Loucy (cell line): ENCODE results near the gene SON.
"Not testable (repeated sequence)": the region's sequence is repeated elsewhere in the genome, so short reads cannot be mapped to it uniquely, and the experiment has no call there.

ENCODE experiments used
- H2AFZ ChIP-seq: fragments of 200-600 bp; sonication (generic); 2 replicates; pipeline ENCODE4 v1.6.0; 2016; ENCODE audit warnings: antibody characterized with exemption, mild to moderate bottlenecking, low read length, moderate library complexity
- H3F3A ChIP-seq: fragments of 200-600 bp; 2 replicates; pipeline ENCODE4 v1.6.0; 2016; ENCODE audit warnings: antibody characterized with exemption, low read depth, mild to moderate bottlenecking
- H3K27me3 ChIP-seq: fragments of 200-600 bp; sonication (generic); 2 replicates; pipeline ENCODE4 v1.6.1; 2014; ENCODE audit warnings: low read length, mild to moderate bottlenecking; ENCODE audit not compliant: insufficient read depth, poor library complexity, severe bottlenecking
- H3K36me3 ChIP-seq: fragments of 200-600 bp; sonication (generic); 2 replicates; pipeline ENCODE4 v1.6.1; 2016; ENCODE audit warnings: low read length; ENCODE audit not compliant: insufficient read depth
- H3K4me1 ChIP-seq: fragments of 200-600 bp; sonication (generic); 2 replicates; pipeline ENCODE4 v1.5.1; 2014; ENCODE audit warnings: low read length, mild to moderate bottlenecking; ENCODE audit not compliant: insufficient read depth, poor library complexity, severe bottlenecking
- H3K4me2 ChIP-seq: fragments of 200-600 bp; sonication (generic); 2 replicates; pipeline ENCODE4 v1.6.0; 2014; ENCODE audit warnings: antibody characterized with exemption, low read length, low read depth, mild to moderate bottlenecking; ENCODE audit not compliant: poor library complexity, severe bottlenecking
- H3K4me3 ChIP-seq: fragments of 200-600 bp; sonication (generic); 2 replicates; pipeline ENCODE4 v1.5.1; 2014; ENCODE audit warnings: low read length, mild to moderate bottlenecking, mixed read lengths; ENCODE audit not compliant: poor library complexity, severe bottlenecking
- H3K79me2 ChIP-seq: fragments of 200-600 bp; sonication (generic); 2 replicates; pipeline ENCODE4 v1.6.1; 2014; ENCODE audit warnings: low read length; ENCODE audit not compliant: insufficient read depth
- H3K9ac ChIP-seq: fragments of 200-600 bp; sonication (generic); 2 replicates; pipeline ENCODE4 v1.6.0; 2014; ENCODE audit warnings: mild to moderate bottlenecking, low read depth, low read length, moderate library complexity; ENCODE audit not compliant: poor library complexity, severe bottlenecking
- H3K9me2 ChIP-seq: fragments of 200-600 bp; sonication (generic); replicated peaks from 2 replicates; pipeline ENCODE4 v1.6.1; 2016; ENCODE audit warnings: low read depth, low read length, mixed read lengths
- H3K9me3 ChIP-seq: fragments of 200-600 bp; sonication (generic); 2 replicates; pipeline ENCODE4 v1.6.1; 2014; ENCODE audit warnings: mild to moderate bottlenecking, antibody characterized with exemption, low read length, low read depth; ENCODE audit not compliant: insufficient read depth
- H4K20me1 ChIP-seq: fragments of 200-600 bp; sonication (generic); 2 replicates; pipeline ENCODE4 v1.6.0; 2014; ENCODE audit warnings: antibody characterized with exemption, low read length, mild to moderate bottlenecking; ENCODE audit not compliant: insufficient read depth, poor library complexity, severe bottlenecking
- CTCF ChIP-seq: fragments of 200-600 bp; sonication (generic); conservative IDR thresholded peaks from 2 replicates; pipeline ENCODE4 v1.5.1; 2014; ENCODE audit warnings: mild to moderate bottlenecking, antibody characterized with exemption, low read length
- EZH2phosphoT487 ChIP-seq: fragments of 200-600 bp; IDR thresholded peaks from 2 replicates; pipeline ENCODE4 v1.6.1; 2018; ENCODE audit warnings: antibody characterized with exemption, mild to moderate bottlenecking, moderate library complexity, borderline replicate concordance

SON gene

GRCh38 chr21:33495743-33496142 lies 47.1 kb upstream of the SON start:
- peaks cover 4% of the 10 kb centered on the region for H3K4me1 ChIP-seq
- no peak overlapping the region for H3K9ac ChIP-seq
- H3K27me3 ChIP-seq = no peaks in the 10 kb centered on the region
- no peaks in the 10 kb centered on the region for H3K9me3 ChIP-seq
- no peaks in the 10 kb centered on the region for H3F3A ChIP-seq
- H3K4me2 ChIP-seq = no peak overlapping the region
- no peaks in the 10 kb centered on the region for H3K9me2 ChIP-seq
- no peaks in the 10 kb centered on the region for H3K36me3 ChIP-seq
- TF ChIP-seq CTCF = no peak
- no peak for TF ChIP-seq EZH2phosphoT487
- H4K20me1 ChIP-seq = no peaks in the 10 kb centered on the region
- no peaks in the 10 kb centered on the region for H3K79me2 ChIP-seq
- H2AFZ ChIP-seq = no peak overlapping the region
- H3K4me3 ChIP-seq = no peak overlapping the region

GRCh38 chr21:33496345-33496744 lies 46.5 kb upstream of the SON start:
- TF ChIP-seq CTCF = no peak
- TF ChIP-seq EZH2phosphoT487 = no peak
- Histone ChIP-seq H3K27me3 (no peaks in the 10 kb centered on the region), H2AFZ (no peak overlapping the region), H3K9ac (no peak overlapping the region), H3K4me3 (no peak overlapping the region), H3K4me2 (peak overlapping the region; percentile 5), H3F3A (no peaks in the 10 kb centered on the region), H3K4me1 (no peaks in the 10 kb centered on the region), H4K20me1 (no peaks in the 10 kb centered on the region), H3K36me3 (no peaks in the 10 kb centered on the region), H3K9me3 (no peaks in the 10 kb centered on the region), H3K79me2 (no peaks in the 10 kb centered on the region), H3K9me2 (no peaks in the 10 kb centered on the region)

GRCh38 chr21:33505833-33506232 lies 37.0 kb upstream of the SON start:
- H3K4me3 ChIP-seq = no peak overlapping the region
- no peaks in the 10 kb centered on the region for H3K4me1 ChIP-seq
- H3F3A ChIP-seq = no peaks in the 10 kb centered on the region
- no peaks in the 10 kb centered on the region for H3K9me2 ChIP-seq
- H3K27me3 ChIP-seq = no peaks in the 10 kb centered on the region
- no peak overlapping the region for H3K9ac ChIP-seq
- TF ChIP-seq EZH2phosphoT487 = no peak
- TF ChIP-seq CTCF = no peak
- H3K79me2 ChIP-seq = no peaks in the 10 kb centered on the region
- H3K9me3 ChIP-seq = no peaks in the 10 kb centered on the region
- H3K36me3 ChIP-seq = peaks cover 10% of the 10 kb centered on the region; the same call in 1 of the 2 replicates
- no peaks in the 10 kb centered on the region for H4K20me1 ChIP-seq
- H2AFZ ChIP-seq = no peak overlapping the region
- no peak overlapping the region for H3K4me2 ChIP-seq

GRCh38 chr21:33507003-33507402 lies 35.8 kb upstream of the SON start:
- not testable (repeated sequence) for H3K9ac ChIP-seq, H3K9me2 ChIP-seq, H3K4me2 ChIP-seq, H4K20me1 ChIP-seq, H3F3A ChIP-seq, H3K27me3 ChIP-seq, H3K9me3 ChIP-seq, H2AFZ ChIP-seq, H3K4me1 ChIP-seq, H3K79me2 ChIP-seq, H3K4me3 ChIP-seq
- peaks cover 19% of the 10 kb centered on the region; the same call in 1 of the 2 replicates for H3K36me3 ChIP-seq
